Lung (tissue), 12 donors: Measurements from ENCODE around the gene TNFRSF12A. TPM values are rescaled to one million over a fixed set of nuclear protein-coding genes. Genes with fewer than 3 reads are reported as not detected.

Experiments used
- ATAC-seq: fragments of 200-7000 bp; cut with Tn5 transposase; one replicate; pipeline ENCODE4 v1.9.1; 2020; ENCODE audit warnings: moderate number of reproducible peaks; ENCODE audit not compliant: insufficient read depth, low FRiP score
- DNase-seq, 3 donors: peaks; one replicate each; pipeline ENCODE4 v3.0.0-alpha.2; 2013 to 2017
- H3K27ac ChIP-seq, 2 donors: one replicate each; pipeline ENCODE4 v1.5.1; 2013; ENCODE audit warnings: mild to moderate bottlenecking in 2 of 2, moderate library complexity in 2 of 2, control low read depth in 1 of 2, inconsistent platforms in 1 of 2, low read depth in 1 of 2, low read length in 1 of 2
- H3K27me3 ChIP-seq, 3 donors: one replicate each; pipeline ENCODE4 v1.5.1; 2013; ENCODE audit warnings: low read length in 2 of 3; ENCODE audit not compliant: control insufficient read depth in 3 of 3, insufficient read depth in 3 of 3
- H3K36me3 ChIP-seq, 4 donors: one replicate each; pipeline ENCODE4 v1.5.1; 2013; ENCODE audit warnings: low read length in 4 of 4, mild to moderate bottlenecking in 1 of 4, moderate library complexity in 1 of 4; ENCODE audit not compliant: control insufficient read depth in 4 of 4, insufficient read depth in 4 of 4
- H3K4me1 ChIP-seq, 5 donors: one replicate each; pipeline ENCODE4 v1.5.1; 2013; ENCODE audit warnings: low read length in 5 of 5, mild to moderate bottlenecking in 2 of 5, moderate library complexity in 1 of 5; ENCODE audit not compliant: control insufficient read depth in 5 of 5, insufficient read depth in 5 of 5
- H3K4me3 ChIP-seq: one replicate; pipeline ENCODE4 v1.5.1; 2013; ENCODE audit warnings: mild to moderate bottlenecking, control low read depth, moderate library complexity
- H3K9ac ChIP-seq, 2 donors: one replicate each; pipeline ENCODE4 v1.5.1; 2013; ENCODE audit warnings: low read length in 2 of 2, control low read depth in 1 of 2; ENCODE audit not compliant: insufficient read depth in 1 of 2
- H3K9me3 ChIP-seq, 4 donors: one replicate each; pipeline ENCODE4 v1.5.1; 2013; ENCODE audit warnings: low read length in 3 of 4, mild to moderate bottlenecking in 1 of 4, moderate library complexity in 1 of 4; ENCODE audit not compliant: control insufficient read depth in 4 of 4, insufficient read depth in 3 of 4
- CTCF ChIP-seq: IDR thresholded peaks from 2 replicates; pipeline ENCODE4 v1.5.1; 2012; ENCODE audit warnings: mild to moderate bottlenecking; ENCODE audit errors: control extremely low read depth, extremely low read depth
- WGBS, 2 donors: extraction: QIAGEN DNeasy Blood & Tissue Kit; methylation state at CpG; one replicate each; pipeline ENCODE4 v1.1.7; 2013; 5-methylcytosine and 5-hydroxymethylcytosine counted together
- polyA plus RNA-seq, 2 donors: library from polyadenylated mRNA; stranded (reverse); fragments of 200-250 nt; gene quantifications; one replicate each; pipeline ENCODE4 v1.2.1, GENCODE V29; 2013
- total RNA-seq, 2 donors: library from RNA; depleted of rRNA in 1 of 2; stranded (reverse); fragments of >200 nt in 1 of 2; gene quantifications; one replicate each; pipeline ENCODE4 v1.2.1, GENCODE V29; 2014 to 2021
- donor health status: control.
- donor health status: control.
- donor health status: Bipolar disorder and iron deficiency.
- donor health status: healthy.
- donor health status: DM: yes; HTN: yes; CAD: no.

The TNFRSF12A gene
- total and polyA plus RNA-seq, 4 donors, result 19.1 to 192 (median 119) TPM

- Histone ChIP-seq H3K9me3 (no peaks in the 10 kb centered on the region), H3K27ac (no peak overlapping the region), H3K9ac (no peak overlapping the region), H3K36me3 (no peaks in the 10 kb centered on the region), H3K27me3 (no peaks in the 10 kb centered on the region), H3K4me3 (no peak overlapping the region), H3K4me1 (peaks cover 0 to 33% (median 7%) of the 10 kb centered on the region in 5 donors)
- no peak for ATAC-seq
- no peak for TF ChIP-seq CTCF
- WGBS, 2 donors, result 65 to 86% methylated on average over 10 of the region's 10 CpGs
- DNase-seq, result no peak
These were observed 29.3 kb upstream of the TNFRSF12A start for GRCh38 chr16:2990891-2991290.

- no peaks in the 10 kb centered on the region for H3K9me3 ChIP-seq
- H3K9ac ChIP-seq, result no peak overlapping the region
- no peak overlapping the region for H3K27ac ChIP-seq
- TF ChIP-seq CTCF, result no peak
- H3K4me1 ChIP-seq, result peaks cover 0 to 25% (median 4%) of the 10 kb centered on the region in 5 donors
- no peaks in the 10 kb centered on the region for H3K27me3 ChIP-seq
- no peak for ATAC-seq
- H3K4me3 ChIP-seq, result no peak overlapping the region
- 85 to 86% methylated on average over 11 to 12 of the region's 12 CpGs for WGBS, 2 donors
- no peak for DNase-seq
- no peaks in the 10 kb centered on the region for H3K36me3 ChIP-seq
These were observed 28.5 kb upstream of the TNFRSF12A start for GRCh38 chr16:2991566-2992261.

GRCh38 chr16:2992383-2993081 is 27.6 kb upstream of the TNFRSF12A start:
- no peak for DNase-seq
- Histone ChIP-seq H3K4me1 (peaks cover 0 to 17% (median 2%) of the 10 kb centered on the region in 5 donors), H3K27ac (no peak overlapping the region), H3K9ac (no peak overlapping the region), H3K4me3 (no peak overlapping the region), H3K27me3 (no peaks in the 10 kb centered on the region), H3K36me3 (no peaks in the 10 kb centered on the region), H3K9me3 (no peaks in the 10 kb centered on the region)
- WGBS, 2 donors, result 84 to 95% methylated on average over 14 of the region's 14 CpGs
- no peak for TF ChIP-seq CTCF
- ATAC-seq, result no peak
